ENCODE results near the gene TTC19.

DNA sequence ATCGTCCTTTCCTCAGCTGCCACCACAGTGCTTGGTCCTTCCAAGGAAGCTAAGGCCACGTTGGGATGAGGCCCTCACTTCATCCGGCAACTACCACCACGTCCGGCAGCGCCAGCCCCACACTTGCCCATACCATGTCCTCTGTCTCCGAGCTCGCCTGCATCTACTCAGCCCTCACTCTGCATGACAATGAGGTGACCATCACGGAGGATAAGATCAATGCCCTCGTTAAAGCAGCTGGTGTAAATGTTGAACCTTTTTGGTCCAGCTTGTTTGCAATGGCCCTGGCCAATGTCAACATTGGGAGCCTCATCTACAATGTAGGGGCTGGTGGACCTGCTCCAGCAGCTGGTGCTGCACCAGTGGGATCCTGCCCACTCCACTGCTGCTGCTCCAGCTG, 44.9 kb downstream of the TTC19 start:
- no peak for TF ChIP-seq CTCF (IDR thresholded peaks at IDR 0.05; ENCODE audit: extremely low read depth in 1 of 2, insufficient read depth in 1 of 2, low read depth in 1 of 2, low read length in 2 of 2)
- no peak for TF ChIP-seq POLR2A (IDR thresholded peaks at IDR 0.05; ENCODE audit: low read depth, low read length)
- TF ChIP-seq, protein P1, sequence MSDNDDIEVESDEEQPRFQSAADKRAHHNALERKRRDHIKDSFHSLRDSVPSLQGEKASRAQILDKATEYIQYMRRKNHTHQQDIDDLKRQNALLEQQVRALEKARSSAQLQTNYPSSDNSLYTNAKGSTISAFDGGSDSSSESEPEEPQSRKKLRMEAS (IDR thresholded peaks at IDR 0.05; ENCODE audit: insufficient read depth, insufficient read length), result no peak

All from endothelial cell of umbilical vein (primary cell).